Ecto neural progenitor cell (in vitro differentiated cells): ENCODE data around the gene PIGB.
A peak's percentile ranks its signal among the peaks of the same experiment; 100 is the strongest.
"Not testable (repeated sequence)": the region's sequence is repeated elsewhere in the genome, so short reads cannot be mapped to it uniquely, and the experiment has no call there.

Experiments
- DNase-seq: peaks from one replicate; pipeline ENCODE4 v3.0.0-alpha.2; 2018; ENCODE audit warnings: low spot score

The PIGB gene

DNA sequence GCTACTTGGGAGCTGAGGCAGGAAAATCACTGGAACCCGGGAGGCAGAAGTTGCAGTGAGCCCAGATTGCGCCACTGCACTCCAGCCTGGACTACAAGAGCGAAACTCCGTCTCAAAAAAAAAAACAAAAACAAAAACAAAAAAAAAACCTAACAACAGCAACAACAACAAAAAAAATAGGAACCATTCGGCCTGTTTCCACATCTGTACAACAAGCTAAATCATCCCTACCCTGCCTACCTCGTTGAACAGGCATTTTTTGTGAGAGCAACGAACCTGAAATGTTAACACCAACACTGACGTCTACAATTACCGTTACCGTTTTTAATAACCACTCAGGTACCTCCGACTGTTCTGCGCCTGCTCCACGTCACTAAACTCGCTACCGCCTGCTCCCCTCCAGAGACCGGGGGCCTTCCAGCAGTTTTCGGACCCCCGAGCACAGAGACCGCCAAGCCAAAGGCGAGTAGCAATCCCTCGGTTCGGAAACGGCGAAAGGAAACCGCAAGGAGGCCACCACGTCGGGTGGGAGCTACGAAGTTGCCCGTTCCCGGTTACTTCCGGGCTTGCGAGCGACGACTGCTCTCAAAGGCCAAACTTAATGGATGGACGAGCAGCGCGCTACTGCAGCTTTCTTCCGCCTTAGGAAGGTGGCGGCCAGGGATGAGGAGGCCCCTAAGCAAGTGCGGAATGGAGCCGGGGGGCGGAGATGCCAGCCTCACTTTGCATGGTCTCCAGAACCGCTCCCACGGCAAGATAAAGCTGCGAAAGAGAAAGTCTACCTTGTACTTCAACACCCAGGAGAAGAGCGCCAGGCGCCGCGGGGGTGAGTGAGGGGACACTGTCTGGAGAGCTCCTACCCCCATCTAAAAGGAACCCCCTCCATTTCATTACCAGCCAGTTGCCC lies at the start of gene PIGB, which contains the start of gene PIGBOS1:
TSS of gene PIGB (plus strand) at position 635 of the 907 bp plus-strand sequence. CDS start at position 664, 29 bp downstream.
TSS of gene PIGBOS1 (minus strand) at position 536 of the 907 bp plus-strand sequence. CDS start 1,331 bp downstream, outside the sequence.
- peak; percentile 87 for DNase-seq

DNA sequence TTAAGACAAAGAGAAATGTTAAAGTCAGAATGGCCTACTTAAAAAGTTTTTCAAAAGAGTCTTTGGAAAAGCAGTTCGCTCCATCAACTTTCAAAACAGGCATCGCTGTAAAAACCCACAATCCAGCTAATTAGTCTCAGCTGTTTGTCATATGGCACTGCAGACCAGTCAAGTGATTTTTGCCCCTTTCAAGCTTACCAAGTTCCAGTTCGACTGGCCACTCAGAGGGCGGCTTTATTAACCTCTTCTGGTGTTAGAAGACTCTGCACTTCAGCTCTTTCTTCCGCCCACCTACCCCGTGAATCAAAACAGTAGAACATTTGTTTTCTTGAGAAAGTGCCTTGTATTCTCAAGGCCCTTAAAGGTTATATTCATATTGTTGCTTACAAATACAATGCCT lies 48.7 kb upstream of the PIGB start:
- no peak for DNase-seq

DNA sequence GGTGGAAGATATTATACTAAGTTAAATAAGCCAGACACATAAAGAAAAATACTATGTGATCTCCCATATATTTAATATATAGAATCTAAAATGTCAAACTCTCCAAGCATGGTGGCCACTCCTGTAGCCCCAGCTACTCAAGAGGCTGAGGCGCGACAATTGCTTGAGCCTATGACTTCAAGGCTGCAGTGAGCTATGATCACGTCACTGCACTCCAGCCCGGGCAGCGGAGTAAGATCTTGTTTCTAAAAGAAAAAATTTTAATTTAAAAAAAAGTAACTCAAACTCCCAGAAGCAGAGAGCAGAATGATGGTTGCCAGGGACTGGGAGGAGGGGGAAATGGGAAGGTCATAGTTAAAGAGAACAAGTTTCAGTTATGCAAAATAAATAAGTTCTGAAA lies 42.7 kb upstream of the PIGB start:
- no peak for DNase-seq

DNA sequence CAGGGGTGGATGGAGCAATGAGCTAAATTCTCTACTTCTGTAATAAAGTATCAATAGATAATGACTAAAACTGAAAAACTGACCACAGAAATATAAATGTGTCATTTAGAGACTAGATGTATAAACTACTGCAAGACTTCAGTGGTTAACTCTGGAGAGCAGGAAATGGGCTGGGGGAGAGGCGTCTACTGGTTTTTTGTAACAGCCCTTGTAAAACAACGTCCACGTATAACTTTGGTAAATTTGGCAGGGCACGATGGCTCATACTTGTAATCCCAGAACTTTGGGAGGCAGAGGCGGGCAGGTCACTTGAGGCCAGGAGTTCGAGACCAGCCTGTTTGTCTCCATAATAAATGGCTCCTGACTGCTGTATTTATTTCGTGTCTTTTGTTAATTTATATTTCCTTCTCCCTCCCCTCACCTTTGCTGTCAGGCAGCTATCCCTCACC lies 41.9 kb upstream of the PIGB start:
- DNase-seq: no peak

DNA sequence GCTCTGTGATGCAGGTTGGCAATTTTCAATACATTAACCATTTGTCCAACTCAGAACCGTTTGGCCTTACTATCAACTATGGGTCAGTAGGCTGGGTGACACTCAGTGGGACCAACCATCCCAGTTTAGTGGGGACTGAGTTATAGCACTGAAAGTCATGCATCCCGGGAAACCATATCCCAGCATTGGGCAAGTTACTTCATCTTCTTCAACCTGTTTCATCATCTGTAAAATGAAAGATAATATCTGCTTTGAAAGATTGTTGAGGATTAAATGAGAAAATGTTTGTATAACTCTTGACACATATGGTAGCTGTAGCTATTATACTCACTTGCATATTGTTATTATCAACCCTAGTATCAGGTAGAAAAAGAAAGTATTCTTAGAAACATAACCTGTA lies 41.3 kb upstream of the PIGB start:
- no peak for DNase-seq

DNA sequence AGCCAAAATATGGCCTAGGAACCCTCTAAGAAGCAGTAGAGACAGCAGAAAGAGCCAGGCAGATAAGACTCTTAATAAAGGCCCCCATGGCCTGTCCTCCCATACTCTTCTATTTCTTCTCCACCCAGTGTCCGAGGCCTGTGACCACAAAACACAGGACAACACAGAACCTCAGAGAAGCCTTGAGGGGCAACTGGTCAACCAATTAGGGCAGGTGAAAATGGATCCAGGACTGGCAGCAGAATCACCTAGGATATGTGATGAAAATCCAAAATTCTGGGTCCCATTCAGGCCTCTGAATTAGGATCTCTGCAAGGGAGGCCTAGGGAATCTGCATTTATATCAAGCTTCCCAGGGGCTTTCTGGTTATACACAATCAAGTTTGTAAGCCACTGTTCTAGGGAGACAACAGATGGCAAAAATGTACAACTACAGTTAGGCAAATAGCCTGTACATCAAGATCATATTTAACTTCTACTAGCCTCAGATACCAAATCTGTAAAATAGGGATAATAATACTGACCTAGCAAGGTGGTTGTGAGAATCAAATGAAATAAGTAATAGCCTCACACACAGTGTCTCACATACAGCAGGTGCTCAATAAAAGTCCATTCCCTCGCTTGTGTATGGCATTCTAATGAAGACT lies 39.8 kb upstream of the PIGB start:
- DNase-seq: no peak

DNA sequence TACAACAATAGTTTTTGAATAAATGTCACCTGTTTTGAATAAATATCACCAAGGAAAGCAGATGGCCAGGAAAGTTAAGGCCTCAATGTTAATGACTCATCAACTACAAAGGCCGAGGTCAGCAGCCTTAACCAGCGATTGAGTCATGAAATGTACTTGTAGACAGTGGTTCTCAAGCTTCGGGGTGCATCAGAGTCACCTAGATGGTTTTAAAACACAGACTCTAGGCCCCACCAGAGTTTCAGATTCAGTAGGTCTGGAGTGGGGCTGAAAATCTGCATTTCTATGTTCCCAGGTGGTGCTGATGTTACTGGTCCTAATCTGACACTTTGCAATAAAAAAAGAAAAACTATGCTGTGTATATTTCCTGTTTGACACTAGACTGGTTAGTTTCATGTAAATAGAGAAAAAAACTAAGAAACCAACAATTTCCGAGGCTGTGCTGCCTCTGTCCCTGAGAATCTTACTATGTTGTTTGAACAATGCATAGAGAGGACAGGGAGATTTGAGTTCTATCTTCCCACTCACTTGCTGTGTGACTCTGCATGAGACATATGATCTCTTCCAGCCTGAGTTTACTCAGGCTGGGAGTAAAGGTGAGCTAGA lies 39.2 kb upstream of the PIGB start:
- DNase-seq: no peak

DNA sequence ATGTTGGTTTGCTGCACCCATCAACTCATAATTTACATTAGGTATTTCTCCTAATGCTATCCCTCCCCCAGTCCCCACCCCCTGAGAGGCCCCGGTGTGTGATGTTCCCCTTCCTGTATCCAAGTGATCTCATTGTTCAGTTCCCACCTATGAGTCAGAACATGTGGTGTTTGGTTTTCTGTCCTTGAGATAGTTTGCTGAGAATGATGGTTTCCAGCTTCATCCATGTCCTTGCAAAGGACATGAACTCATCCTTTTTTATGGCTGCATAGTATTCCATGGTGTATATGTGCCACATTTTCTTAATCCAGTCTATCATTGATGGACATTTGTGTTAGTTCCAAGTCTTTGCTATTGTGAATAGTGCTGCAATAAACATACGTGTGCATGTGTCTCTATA lies 38.4 kb upstream of the PIGB start:
- not testable (repeated sequence) for DNase-seq

DNA sequence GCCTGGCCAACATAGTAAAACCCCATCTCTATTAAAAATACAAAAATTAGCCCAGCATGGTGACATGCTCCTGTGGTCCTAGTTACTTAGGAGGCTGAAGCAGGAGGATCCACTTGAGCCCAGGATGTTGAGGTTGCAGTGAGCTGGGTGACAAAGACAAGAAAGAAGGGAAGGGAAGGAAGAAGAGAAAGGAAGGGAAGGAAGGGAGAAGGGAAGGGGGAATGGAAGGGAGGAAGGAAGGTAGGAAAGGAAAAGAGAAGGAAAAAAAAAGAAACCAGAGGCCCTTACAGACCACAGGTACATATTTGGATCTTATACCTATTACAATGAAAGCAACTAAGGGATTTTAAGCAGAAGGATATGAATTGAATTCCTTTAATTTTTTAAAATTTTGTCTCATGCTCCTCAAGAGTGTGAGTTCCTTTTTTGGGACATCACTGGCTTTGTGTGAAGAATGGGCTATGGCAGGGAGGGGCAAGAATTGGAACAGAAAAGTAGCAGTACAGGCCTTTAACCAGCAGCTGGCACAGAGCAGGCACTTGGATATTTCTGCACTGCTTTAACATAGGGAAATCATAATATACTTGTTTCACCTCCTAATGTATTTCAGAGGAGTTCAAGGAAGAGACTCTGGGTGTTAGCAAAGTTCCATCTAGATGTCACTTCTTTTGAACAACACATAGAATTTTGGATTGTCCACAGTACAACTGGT lies 37.3 kb upstream of the PIGB start:
- DNase-seq: no peak

DNA sequence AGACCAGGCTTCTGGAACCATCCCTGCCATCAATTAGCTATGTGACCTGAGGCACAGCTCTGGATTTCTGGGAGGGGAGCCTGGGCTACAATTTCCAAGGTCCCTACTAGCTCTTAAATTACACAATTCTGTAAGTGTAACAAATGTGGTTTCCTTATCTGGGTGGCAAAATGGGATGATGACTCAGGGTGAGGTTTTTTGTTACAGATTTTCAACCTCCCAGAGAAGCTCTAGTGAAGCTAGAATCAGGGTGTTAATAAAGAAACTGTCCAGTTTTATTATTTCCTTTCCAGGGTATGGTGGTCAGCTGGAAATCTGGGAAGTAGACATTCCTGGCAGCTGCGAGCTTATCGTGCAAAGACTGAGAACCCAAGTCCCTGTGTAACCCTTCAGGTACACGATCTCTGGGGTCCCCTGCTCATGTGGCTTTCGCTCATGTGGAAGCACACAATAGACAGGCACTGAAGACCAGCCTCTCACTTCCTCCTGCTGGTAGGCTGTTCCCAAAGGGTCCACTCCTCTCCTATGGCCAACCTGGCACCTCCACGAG lies 36.7 kb upstream of the PIGB start:
- no peak for DNase-seq

DNA sequence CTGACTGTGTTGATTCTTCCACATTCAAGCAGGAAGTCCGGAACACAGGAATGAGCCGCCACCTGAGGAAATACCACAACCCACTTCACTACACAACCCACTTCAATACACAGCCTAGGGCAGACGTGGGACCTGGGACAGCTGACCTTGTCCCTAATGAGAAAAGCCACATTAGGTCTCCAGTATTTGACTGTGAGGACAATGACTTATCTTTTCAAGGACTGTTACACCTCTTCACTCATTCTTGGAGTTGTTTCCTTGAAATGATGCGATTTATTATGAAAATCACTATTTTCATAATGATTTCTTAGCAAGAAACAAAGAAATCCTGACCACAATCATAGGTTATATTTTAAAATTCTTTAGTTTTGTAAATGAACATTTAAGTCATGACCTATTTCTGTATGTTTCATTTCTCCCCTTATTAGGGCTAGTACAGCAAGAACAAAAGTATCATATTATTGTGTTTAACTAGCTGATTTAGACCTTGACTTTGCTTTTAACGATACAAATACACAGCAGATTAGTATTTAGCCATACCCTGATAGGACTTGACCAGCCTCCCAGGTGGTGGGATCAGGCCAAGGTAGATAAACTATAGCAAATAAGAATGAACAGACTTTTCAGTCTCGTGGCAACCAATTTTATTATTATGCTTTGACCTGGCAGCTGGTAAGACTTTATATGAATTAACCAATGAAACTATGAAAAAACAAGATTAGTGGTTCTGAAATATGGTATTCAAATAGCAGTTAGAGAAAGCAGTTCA lies 35.5 kb upstream of the PIGB start:
- DNase-seq: no peak

DNA sequence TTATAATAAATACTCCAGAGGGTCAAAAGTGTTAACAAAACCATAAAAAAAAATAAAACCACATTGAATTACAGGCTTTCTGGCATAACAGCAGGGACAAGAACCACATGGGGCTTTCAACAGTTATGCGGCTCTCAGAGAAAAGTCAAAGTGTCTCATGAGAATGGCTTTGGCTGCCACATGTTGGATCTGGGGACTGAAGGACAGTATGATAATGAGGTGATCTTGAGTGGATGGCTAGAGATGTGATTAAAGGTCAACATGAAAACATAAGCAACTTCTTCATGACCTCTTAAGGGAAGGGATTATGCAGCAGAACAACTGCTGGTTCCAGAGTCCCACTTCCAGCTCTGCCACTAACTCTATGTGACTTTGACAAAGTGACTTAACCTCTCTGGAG lies 34.6 kb upstream of the PIGB start:
- DNase-seq: no peak

DNA sequence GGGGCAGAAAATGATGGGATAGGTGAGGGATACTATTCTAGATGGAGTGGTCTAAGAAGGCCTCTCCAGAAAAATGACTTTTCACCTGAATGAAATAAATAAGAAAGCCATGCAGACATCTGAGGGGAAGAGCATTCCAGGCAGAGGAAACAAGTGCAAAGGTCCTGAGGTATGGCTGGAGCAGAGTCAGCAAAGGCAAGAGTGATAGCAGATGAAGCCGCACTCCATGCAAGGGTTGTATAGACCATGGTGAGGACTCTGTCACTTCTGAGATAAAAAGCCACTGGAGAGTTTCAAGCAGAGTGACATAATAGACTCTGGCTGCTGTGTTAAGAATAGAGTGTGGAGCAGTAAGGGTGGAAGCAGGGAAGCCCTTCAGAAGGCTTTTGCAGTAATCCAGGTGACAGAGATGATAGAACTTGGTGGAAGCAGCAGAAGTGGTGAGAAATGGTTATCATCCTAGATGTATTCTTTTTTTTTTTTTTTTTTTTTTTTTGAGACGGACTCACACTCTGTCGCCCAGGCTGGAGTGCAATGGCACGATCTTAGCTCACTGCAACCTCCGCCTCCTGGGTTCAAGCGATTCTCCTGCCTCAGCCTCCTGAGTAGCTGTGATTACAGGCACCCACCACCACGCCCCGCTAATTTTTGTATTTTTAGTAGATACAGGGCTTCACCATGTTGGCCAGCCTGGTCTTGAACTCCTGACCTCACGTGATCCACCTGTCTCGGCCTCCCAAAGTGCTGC lies 32.4 kb upstream of the PIGB start:
- DNase-seq: not testable (repeated sequence)

DNA sequence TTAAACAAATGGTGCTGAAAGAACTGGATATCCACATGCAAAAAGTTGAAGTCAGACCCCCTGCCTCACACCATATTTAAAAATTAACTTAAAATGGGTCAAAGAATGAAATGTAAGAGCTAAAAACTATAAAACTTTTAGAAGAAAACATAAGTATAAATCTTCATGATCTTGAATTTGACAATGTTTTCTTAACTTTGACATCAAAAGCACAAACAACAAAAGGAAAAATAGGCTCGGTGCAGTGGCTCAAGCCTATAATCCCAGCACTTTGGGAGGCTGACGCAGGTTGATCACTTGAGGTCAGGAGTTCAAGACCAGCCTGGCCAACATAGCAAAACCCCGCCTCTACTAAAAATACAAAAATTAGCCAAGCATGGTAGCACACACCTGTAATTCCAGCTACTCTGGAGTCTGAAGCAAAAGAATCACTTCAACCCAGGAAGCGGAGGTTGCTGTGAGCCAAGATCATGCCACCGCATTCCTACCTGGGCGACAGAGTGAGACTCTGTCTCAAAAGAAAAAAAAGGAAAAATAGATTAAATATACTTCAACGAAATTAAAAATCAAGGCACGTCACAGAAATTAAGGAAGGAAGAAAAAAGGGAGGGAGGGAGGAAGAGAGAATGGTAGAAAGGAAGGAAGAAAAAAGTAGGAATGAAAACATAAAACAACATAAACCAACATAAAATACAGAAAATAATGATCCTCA lies 30.9 kb upstream of the PIGB start:
- no peak for DNase-seq

DNA sequence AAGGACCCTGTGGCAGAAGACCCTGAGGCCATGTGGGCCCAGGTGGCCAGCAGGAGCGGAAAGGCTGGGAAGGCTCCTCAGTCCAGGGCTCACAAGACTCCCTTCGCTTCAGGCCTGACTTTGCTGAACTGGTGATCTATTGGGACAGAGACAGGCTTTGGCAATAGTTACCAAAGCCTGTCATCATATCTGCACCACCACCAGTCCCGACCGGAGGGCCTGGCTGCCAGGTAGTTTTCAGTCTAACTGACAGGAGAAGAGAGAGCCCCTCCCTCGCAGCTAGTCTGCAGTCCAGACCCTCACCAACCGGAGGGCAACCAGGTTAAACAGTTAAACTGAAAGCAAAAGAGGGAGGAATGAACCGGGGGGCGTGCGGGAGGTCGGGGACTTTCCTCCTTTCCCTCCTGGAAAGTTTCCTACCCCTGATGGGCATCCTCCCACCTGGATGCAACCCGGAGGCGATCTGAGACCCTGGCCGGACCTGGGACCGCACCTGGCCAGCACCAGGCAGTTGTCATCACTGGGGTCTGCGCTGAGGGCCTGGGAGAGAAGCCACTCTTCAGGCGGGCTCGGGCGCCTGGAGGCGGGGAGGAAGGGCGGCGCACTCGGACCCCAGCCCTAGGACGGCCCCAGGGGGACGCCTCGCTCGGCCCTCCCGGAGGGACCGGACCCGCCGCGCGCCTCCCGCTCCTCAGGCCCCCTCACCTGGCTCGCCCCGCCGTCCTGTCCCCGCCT lies 29.8 kb upstream of the PIGB start:
- peak; percentile 50 for DNase-seq

DNA sequence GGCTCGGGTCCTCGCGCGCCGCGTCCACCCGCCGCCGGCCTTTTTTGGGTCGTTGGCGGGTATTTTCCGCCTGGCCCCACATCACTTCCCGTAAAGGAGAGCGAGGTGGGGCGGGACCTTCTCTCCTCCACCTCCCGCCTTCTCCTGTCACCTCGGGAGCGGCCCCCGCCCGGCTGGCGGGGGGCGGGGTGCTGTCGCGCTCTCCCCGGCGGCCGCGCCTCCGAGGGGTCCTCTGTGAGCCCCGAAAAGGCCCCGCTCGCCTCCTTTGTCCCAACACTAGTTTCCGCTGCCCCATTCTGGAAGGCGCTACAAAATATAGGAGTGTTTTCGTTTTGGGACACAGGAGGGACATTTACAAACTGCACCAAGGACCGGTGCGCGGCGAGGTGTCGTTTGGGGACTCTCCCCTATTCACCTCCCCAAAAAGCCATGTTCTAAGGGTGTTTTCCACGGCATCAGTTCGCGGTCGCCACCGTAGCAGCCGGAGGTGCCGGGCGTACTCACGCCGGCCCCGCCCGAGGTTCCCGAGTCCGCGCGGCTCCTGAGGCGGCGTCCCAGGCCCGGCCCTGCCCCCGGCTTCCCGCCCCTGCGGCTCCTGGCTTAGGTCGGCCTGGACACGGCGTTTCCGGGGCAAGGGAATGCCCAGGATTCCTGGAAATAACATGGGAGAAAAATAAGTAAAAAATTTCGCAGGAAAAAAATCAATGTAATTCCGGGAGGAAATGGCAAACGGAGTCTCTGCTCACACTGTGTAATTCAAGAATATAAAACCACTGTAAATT lies 29.1 kb upstream of the PIGB start, which contains the start of gene RAB27A:
TSS of gene RAB27A (minus strand) at position 68 of the 782 bp plus-strand sequence. CDS start 54,879 bp downstream, outside the sequence.
- peak; percentile 83 for DNase-seq

DNA sequence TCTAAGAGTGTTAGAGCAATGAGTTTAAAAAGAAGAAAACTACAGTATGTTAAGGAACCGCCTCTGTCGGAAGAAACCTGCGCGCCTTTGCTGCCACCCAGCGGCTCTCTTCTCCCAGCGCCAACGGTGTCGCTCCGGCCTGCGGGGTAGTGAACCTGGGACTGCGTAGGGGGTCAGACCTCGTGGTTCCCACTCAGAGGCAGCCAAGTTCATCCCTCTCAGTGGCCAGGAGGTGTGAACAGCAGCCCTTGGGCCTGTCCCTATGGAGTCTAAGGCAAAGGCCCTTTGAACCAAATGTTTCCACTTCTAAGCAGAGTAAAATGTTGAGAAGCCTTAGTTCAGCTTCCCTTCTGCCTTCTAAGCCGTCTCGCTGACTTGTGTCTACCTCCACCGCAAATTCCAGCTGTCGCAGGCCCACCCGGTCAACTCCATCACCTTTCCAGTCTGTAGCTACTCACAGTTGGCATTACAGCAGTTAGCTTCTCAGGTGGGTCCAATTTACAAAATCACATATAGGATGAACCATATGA lies 28.4 kb upstream of the PIGB start:
- DNase-seq: peak; percentile 82

DNA sequence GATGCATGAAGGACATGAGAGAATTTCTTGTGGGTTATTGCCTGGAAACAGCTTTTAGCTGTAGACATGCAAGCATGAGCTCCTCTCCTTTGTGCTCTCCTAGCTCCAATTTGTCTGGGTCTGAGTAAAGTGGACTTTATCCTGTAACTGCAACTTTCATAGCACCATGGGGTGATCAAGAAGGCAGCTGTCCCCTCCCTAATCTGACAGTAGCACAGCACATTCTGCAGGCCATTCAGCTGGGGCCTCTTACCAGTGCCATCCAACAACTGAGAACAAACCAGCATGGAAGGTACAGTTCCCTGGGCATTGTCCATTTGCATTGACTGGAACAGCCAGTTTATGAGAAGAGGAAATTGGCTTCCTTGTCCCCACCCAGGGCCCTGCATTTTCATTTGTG lies 21.7 kb upstream of the PIGB start:
- DNase-seq: no peak
